ENCODE results near the gene ZNF688.

- no peak for TF ChIP-seq L3MBTL2 (conservative IDR thresholded peaks at IDR 0.05)
- TF ChIP-seq, protein P1, sequence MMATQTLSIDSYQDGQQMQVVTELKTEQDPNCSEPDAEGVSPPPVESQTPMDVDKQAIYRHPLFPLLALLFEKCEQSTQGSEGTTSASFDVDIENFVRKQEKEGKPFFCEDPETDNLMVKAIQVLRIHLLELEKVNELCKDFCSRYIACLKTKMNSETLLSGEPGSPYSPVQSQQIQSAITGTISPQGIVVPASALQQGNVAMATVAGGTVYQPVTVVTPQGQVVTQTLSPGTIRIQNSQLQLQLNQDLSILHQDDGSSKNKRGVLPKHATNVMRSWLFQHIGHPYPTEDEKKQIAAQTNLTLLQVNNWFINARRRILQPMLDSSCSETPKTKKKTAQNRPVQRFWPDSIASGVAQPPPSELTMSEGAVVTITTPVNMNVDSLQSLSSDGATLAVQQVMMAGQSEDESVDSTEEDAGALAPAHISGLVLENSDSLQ (IDR thresholded peaks at IDR 0.05) = peak; percentile 92
- TF ChIP-seq NFRKB (IDR thresholded peaks at IDR 0.05) = no peak
- TF ChIP-seq ELF4 (IDR thresholded peaks at IDR 0.05) = no peak
- no peak for TF ChIP-seq BHLHE40 (IDR thresholded peaks at IDR 0.05; ENCODE audit: borderline replicate concordance)
- no peak for TF ChIP-seq CTBP1 (IDR thresholded peaks at IDR 0.05; ENCODE audit: borderline replicate concordance)
Observed at GRCh38 chr16:30567991-30568638, 3.4 kb downstream of the ZNF688 start.

All from HEK293T (cell line).